LNCaP clone FGC (cell line): ENCODE measurements around the gene OR4D9.

Source experiments
- DNase-seq: peaks from one replicate; pipeline ENCODE4 v3.0.0-alpha.2; 2011; ENCODE audit warnings: low read depth
- H3K4me3 ChIP-seq: 2 replicates; pipeline ENCODE4 v1.5.1; 2011; ENCODE audit warnings: mild to moderate bottlenecking, low read depth, low read length, control low read depth
- CTCF ChIP-seq: IDR thresholded peaks from 2 replicates; pipeline ENCODE4 v1.5.1; 2012; ENCODE audit warnings: mild to moderate bottlenecking; ENCODE audit not compliant: control insufficient read depth, insufficient read depth; ENCODE audit errors: extremely low read depth

OR4D9 gene

GRCh38 chr11:59550842-59551658 lies 39.7 kb downstream of the OR4D9 start:
- TF ChIP-seq CTCF = no peak
- H3K4me3 ChIP-seq = peak overlapping the region; percentile 62
- peak; percentile 83 for DNase-seq

DNA sequence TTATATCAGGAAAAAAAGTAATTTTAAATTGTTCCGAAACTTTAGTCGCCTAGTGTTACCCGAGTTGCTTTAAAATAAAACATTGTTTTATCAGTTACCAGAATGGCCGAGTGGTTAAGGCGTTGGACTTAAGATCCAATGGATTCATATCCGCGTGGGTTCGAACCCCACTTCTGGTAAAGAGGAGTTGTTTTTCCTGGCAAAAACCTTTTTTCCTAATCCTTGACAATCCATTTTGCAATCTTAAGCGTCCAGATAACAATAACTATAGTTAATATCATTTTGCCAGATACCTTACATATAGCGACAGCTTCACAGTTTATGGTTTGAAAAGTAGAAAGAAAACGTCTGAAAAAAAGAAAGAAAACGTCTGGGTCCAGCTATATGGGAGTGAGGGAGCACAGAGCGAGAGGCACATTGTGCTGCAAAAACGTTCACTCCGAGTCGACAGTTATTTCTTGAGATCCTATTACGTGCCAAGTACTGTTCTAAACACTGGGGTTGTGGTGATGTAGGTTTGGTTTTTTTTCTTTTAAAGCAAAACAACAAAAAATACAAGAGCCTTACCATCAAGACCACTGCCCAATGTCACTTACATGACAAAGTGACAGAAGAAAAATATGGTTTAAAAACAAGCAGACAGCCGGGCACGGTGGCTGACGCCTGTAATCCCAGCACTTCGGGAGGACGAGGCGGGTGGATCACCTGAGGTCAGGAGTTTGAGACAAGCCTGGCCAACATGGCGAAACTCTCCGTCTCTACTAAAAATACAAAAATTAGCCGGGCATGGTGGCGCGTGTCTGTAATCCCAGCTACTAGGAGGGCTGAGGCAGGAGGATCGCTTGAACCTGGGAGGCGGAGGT lies 40.6 kb downstream of the OR4D9 start:
- no peak for DNase-seq
- no peak for TF ChIP-seq CTCF
- peak overlapping the region; percentile 62 for H3K4me3 ChIP-seq

DNA sequence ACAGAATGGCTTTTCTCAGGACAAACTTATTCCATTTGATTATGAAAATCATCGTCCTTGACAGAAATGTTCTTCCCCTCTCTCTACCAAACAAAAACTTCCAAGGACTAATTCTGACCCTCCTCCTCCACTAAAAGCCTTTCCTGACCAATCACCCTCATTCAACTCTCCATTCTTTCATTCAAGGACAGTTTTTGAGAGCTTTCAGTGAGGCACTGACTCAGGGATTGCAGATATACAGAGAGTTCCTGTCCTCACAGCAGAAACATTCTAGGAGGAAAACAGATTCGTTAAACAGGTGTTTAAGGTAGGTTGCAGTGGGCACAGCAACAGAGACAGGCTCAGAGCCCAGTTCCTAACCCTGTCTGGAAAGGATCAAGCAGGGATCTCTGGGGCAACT lies 41.5 kb downstream of the OR4D9 start:
- H3K4me3 ChIP-seq = no peak overlapping the region
- no peak for DNase-seq

GRCh38 chr11:59553323-59553722 lies 42.0 kb downstream of the OR4D9 start:
- DNase-seq = no peak
- TF ChIP-seq CTCF = no peak
- no peak overlapping the region for H3K4me3 ChIP-seq

More for the DNA sequence above, 41.5 kb downstream of the OR4D9 start:
- TF ChIP-seq CTCF = no peak

- peak overlapping the region; percentile 54 for H3K4me3 ChIP-seq
- no peak for DNase-seq
- no peak for TF ChIP-seq CTCF
Observed at GRCh38 chr11:59555601-59556114, 44.3 kb downstream of the OR4D9 start.

- TF ChIP-seq CTCF = no peak
- no peak for DNase-seq
- peak overlapping the region; percentile 54 for H3K4me3 ChIP-seq
Observed at GRCh38 chr11:59556115-59556916, 45.0 kb downstream of the OR4D9 start.
